ENCODE results near the gene LNP1. TPM values are rescaled to one million over a fixed set of nuclear protein-coding genes. Genes with fewer than 3 reads are reported as not detected.

The LNP1 gene
- total and polyA plus RNA-seq, 2 donors (not counting 3 experiments of a cell fraction or from before 2014, with no cell fraction given): 0.80 TPM

DNA sequence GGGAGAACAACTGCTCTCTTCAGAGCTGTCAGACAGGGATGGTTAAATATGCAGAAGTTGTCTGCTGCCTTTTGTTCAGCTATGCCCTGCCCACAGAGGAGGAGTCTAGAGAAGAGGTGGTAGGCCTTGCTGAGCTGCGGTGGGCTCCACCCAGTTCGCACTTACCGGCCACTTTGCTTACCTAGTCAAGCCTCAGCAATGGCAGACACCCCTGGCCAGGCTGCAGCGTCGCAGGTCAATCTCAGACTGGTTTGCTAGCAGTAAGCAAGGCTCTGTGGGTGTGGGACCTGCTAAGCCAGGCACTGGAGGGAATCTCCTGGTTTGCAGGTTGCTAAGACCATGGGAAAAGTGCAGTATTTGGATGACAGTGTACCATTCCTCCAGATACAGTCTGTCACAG, 78.7 kb downstream of the LNP1 start:
- CTCF ChIA-PET: interaction anchor here (1.4 to 1.7 kb wide), 3 partner anchors 13 to 110 kb away, joined by 3 to 6 read pairs (median 3); partner anchors contain the start of gene TMEM45A
- no peak for FAIRE-seq
- peaks cover 16 to 24% of the 10 kb centered on the region in 2 experiments for H3K27me3 ChIP-seq (ENCODE audit: control insufficient read depth in 2 of 2, insufficient read depth in 2 of 2, low read length in 2 of 2)

More for the DNA sequence above, 78.7 kb downstream of the LNP1 start:
- Histone ChIP-seq H3K79me2 (ENCODE audit: control insufficient read depth, insufficient read depth, low read length) (no peaks in the 10 kb centered on the region), H3K9ac (replicated peaks; ENCODE audit: extremely low read depth, insufficient read depth, low read length) (no peak overlapping the region), H3K4me1 (ENCODE audit: control insufficient read depth, extremely low read depth, insufficient read depth, low read length) (no peaks in the 10 kb centered on the region), H3K4me3 (replicated peaks in 1 of 3; ENCODE audit: insufficient read depth in 1 of 3, low read depth in 1 of 3, low read length in 3 of 3) (no peak overlapping the region), H3K4me2 (ENCODE audit: insufficient read depth, low read length) (no peak overlapping the region), H4K20me1 (replicated peaks; ENCODE audit: control insufficient read depth, extremely low read depth, insufficient read depth, low read length) (no peaks in the 10 kb centered on the region), H3K27ac (ENCODE audit: insufficient read depth, low read depth, low read length) (no peak overlapping the region), H3K9me3 (replicated peaks; ENCODE audit: control insufficient read depth, insufficient read depth, low read length) (no peaks in the 10 kb centered on the region), H3K9me1 (replicated peaks; ENCODE audit: control insufficient read depth, extremely low read depth, insufficient read depth, low read length) (no peaks in the 10 kb centered on the region), H2AFZ (ENCODE audit: low read depth, low read length) (no peak overlapping the region), H3K36me3 (ENCODE audit: control insufficient read depth in 2 of 2, extremely low read depth in 1 of 2, insufficient read depth in 2 of 2, low read length in 2 of 2) (no peaks in the 10 kb centered on the region)
- intact Hi-C loops (cut with micrococcal nuclease) (no loop called here), dilution Hi-C loops (cut with MboI; ENCODE audit: extremely low pct_ligation_motif_present, low sequenced_read_pairs) (no loop called here)
- POLR2A ChIA-PET: no interaction called here
- BruUV-seq (replicated peaks): no TSS peak
- TF ChIP-seq GATA2 (IDR thresholded peaks at IDR 0.05; ENCODE audit: insufficient read depth, insufficient read length, low read depth, low read length): no peak
- TF ChIP-seq FOS (IDR thresholded peaks at IDR 0.05; ENCODE audit: borderline replicate concordance, insufficient read depth, low read length): no peak
- TF ChIP-seq EZH2 (IDR thresholded peaks at IDR 0.05; ENCODE audit: borderline replicate concordance, low read depth, low read length, severe bottlenecking): no peak
- TF ChIP-seq, protein P1, sequence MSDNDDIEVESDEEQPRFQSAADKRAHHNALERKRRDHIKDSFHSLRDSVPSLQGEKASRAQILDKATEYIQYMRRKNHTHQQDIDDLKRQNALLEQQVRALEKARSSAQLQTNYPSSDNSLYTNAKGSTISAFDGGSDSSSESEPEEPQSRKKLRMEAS (IDR thresholded peaks at IDR 0.05; ENCODE audit: insufficient read depth, insufficient read length): no peak
- TF ChIP-seq MYC (IDR thresholded peaks at IDR 0.05; ENCODE audit: low read depth, low read length): no peak
- TF ChIP-seq, protein P2, sequence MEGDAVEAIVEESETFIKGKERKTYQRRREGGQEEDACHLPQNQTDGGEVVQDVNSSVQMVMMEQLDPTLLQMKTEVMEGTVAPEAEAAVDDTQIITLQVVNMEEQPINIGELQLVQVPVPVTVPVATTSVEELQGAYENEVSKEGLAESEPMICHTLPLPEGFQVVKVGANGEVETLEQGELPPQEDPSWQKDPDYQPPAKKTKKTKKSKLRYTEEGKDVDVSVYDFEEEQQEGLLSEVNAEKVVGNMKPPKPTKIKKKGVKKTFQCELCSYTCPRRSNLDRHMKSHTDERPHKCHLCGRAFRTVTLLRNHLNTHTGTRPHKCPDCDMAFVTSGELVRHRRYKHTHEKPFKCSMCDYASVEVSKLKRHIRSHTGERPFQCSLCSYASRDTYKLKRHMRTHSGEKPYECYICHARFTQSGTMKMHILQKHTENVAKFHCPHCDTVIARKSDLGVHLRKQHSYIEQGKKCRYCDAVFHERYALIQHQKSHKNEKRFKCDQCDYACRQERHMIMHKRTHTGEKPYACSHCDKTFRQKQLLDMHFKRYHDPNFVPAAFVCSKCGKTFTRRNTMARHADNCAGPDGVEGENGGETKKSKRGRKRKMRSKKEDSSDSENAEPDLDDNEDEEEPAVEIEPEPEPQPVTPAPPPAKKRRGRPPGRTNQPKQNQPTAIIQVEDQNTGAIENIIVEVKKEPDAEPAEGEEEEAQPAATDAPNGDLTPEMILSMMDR (IDR thresholded peaks at IDR 0.05; ENCODE audit: extremely low read depth in 1 of 2, insufficient read depth in 1 of 2, low read depth in 1 of 2, low read length in 2 of 2): no peak
- TF ChIP-seq JUN (IDR thresholded peaks at IDR 0.05; ENCODE audit: borderline replicate concordance, insufficient read depth, insufficient read length, low read depth): no peak
- no peak for TF ChIP-seq POLR2AphosphoS5 (IDR thresholded peaks at IDR 0.05; ENCODE audit: insufficient read depth, low read depth, low read length)
- DNase-seq (ENCODE audit: low read depth, low spot score): no peak

Measured in endothelial cell of umbilical vein (primary cell).